ENCODE data around the gene TBRG4.

TBRG4 gene

GRCh38 chr7:45130910-45131309, 19.4 kb upstream of the TBRG4 start:
- Histone ChIP-seq H3K36me3 (ENCODE audit: control insufficient read depth, insufficient read depth, low read length) (no peaks in the 10 kb centered on the region), H3K9me3 (ENCODE audit: control insufficient read depth, low read length) (no peaks in the 10 kb centered on the region), H3K4me3 (ENCODE audit: insufficient read depth, low read depth, low read length, poor library complexity, severe bottlenecking) (no peak overlapping the region), H3K4me1 (ENCODE audit: control insufficient read depth, insufficient read depth, low read length, poor library complexity, severe bottlenecking) (no peaks in the 10 kb centered on the region), H3K27ac (ENCODE audit: insufficient read depth, low read length, poor library complexity, severe bottlenecking) (no peak overlapping the region), H3K27me3 (replicated peaks; ENCODE audit: control insufficient read depth, insufficient read depth, low read length, poor library complexity, severe bottlenecking) (no peaks in the 10 kb centered on the region)
- DNase-seq = no peak

GRCh38 chr7:45129906-45130305, 18.4 kb upstream of the TBRG4 start:
- Histone ChIP-seq H3K4me3 (ENCODE audit: insufficient read depth, low read depth, low read length, poor library complexity, severe bottlenecking) (no peak overlapping the region), H3K36me3 (ENCODE audit: control insufficient read depth, insufficient read depth, low read length) (no peaks in the 10 kb centered on the region), H3K27ac (ENCODE audit: insufficient read depth, low read length, poor library complexity, severe bottlenecking) (no peak overlapping the region), H3K9me3 (ENCODE audit: control insufficient read depth, low read length) (no peaks in the 10 kb centered on the region), H3K4me1 (ENCODE audit: control insufficient read depth, insufficient read depth, low read length, poor library complexity, severe bottlenecking) (no peaks in the 10 kb centered on the region), H3K27me3 (replicated peaks; ENCODE audit: control insufficient read depth, insufficient read depth, low read length, poor library complexity, severe bottlenecking) (no peaks in the 10 kb centered on the region)
- no peak for DNase-seq

GRCh38 chr7:45129181-45129800, 17.8 kb upstream of the TBRG4 start:
- Histone ChIP-seq H3K36me3 (ENCODE audit: control insufficient read depth, insufficient read depth, low read length) (no peaks in the 10 kb centered on the region), H3K27ac (ENCODE audit: insufficient read depth, low read length, poor library complexity, severe bottlenecking) (no peak overlapping the region), H3K27me3 (replicated peaks; ENCODE audit: control insufficient read depth, insufficient read depth, low read length, poor library complexity, severe bottlenecking) (no peaks in the 10 kb centered on the region), H3K4me1 (ENCODE audit: control insufficient read depth, insufficient read depth, low read length, poor library complexity, severe bottlenecking) (no peaks in the 10 kb centered on the region), H3K9me3 (ENCODE audit: control insufficient read depth, low read length) (no peaks in the 10 kb centered on the region), H3K4me3 (ENCODE audit: insufficient read depth, low read depth, low read length, poor library complexity, severe bottlenecking) (no peak overlapping the region)
- DNase-seq = no peak

- Histone ChIP-seq H3K4me1 (ENCODE audit: control insufficient read depth, insufficient read depth, low read length, poor library complexity, severe bottlenecking) (peaks cover 17% of the 10 kb centered on the region), H3K4me3 (ENCODE audit: insufficient read depth, low read depth, low read length, poor library complexity, severe bottlenecking) (no peak overlapping the region), H3K27me3 (replicated peaks; ENCODE audit: control insufficient read depth, insufficient read depth, low read length, poor library complexity, severe bottlenecking) (no peaks in the 10 kb centered on the region), H3K36me3 (ENCODE audit: control insufficient read depth, insufficient read depth, low read length) (no peaks in the 10 kb centered on the region), H3K27ac (ENCODE audit: insufficient read depth, low read length, poor library complexity, severe bottlenecking) (no peak overlapping the region), H3K9me3 (ENCODE audit: control insufficient read depth, low read length) (no peaks in the 10 kb centered on the region)
- DNase-seq = no peak
Measured at GRCh38 chr7:45126920-45127319, 15.4 kb upstream of the TBRG4 start.

GRCh38 chr7:45126201-45126600, 14.7 kb upstream of the TBRG4 start:
- no peaks in the 10 kb centered on the region for H3K27me3 ChIP-seq (replicated peaks; ENCODE audit: control insufficient read depth, insufficient read depth, low read length, poor library complexity, severe bottlenecking)
- no peaks in the 10 kb centered on the region for H3K36me3 ChIP-seq (ENCODE audit: control insufficient read depth, insufficient read depth, low read length)
- H3K4me3 ChIP-seq (ENCODE audit: insufficient read depth, low read depth, low read length, poor library complexity, severe bottlenecking) = no peak overlapping the region
- no peaks in the 10 kb centered on the region for H3K9me3 ChIP-seq (ENCODE audit: control insufficient read depth, low read length)
- no peak overlapping the region for H3K27ac ChIP-seq (ENCODE audit: insufficient read depth, low read length, poor library complexity, severe bottlenecking)
- peaks cover 20% of the 10 kb centered on the region for H3K4me1 ChIP-seq (ENCODE audit: control insufficient read depth, insufficient read depth, low read length, poor library complexity, severe bottlenecking)
- DNase-seq = no peak

- Histone ChIP-seq H3K9me3 (ENCODE audit: control insufficient read depth, low read length) (no peaks in the 10 kb centered on the region), H3K27me3 (replicated peaks; ENCODE audit: control insufficient read depth, insufficient read depth, low read length, poor library complexity, severe bottlenecking) (no peaks in the 10 kb centered on the region), H3K4me3 (ENCODE audit: insufficient read depth, low read depth, low read length, poor library complexity, severe bottlenecking) (no peak overlapping the region), H3K27ac (ENCODE audit: insufficient read depth, low read length, poor library complexity, severe bottlenecking) (no peak overlapping the region), H3K4me1 (ENCODE audit: control insufficient read depth, insufficient read depth, low read length, poor library complexity, severe bottlenecking) (peaks cover 20% of the 10 kb centered on the region), H3K36me3 (ENCODE audit: control insufficient read depth, insufficient read depth, low read length) (no peaks in the 10 kb centered on the region)
- no peak for DNase-seq
Measured at GRCh38 chr7:45125193-45125904, 13.9 kb upstream of the TBRG4 start.

- Histone ChIP-seq H3K27ac (ENCODE audit: insufficient read depth, low read length, poor library complexity, severe bottlenecking) (no peak overlapping the region), H3K36me3 (ENCODE audit: control insufficient read depth, insufficient read depth, low read length) (no peaks in the 10 kb centered on the region), H3K27me3 (replicated peaks; ENCODE audit: control insufficient read depth, insufficient read depth, low read length, poor library complexity, severe bottlenecking) (no peaks in the 10 kb centered on the region), H3K9me3 (ENCODE audit: control insufficient read depth, low read length) (no peaks in the 10 kb centered on the region), H3K4me1 (ENCODE audit: control insufficient read depth, insufficient read depth, low read length, poor library complexity, severe bottlenecking) (peaks cover 20% of the 10 kb centered on the region), H3K4me3 (ENCODE audit: insufficient read depth, low read depth, low read length, poor library complexity, severe bottlenecking) (no peak overlapping the region)
- DNase-seq = no peak
Measured at GRCh38 chr7:45123913-45124710, 12.6 kb upstream of the TBRG4 start.

GRCh38 chr7:45122975-45123860, 11.7 kb upstream of the TBRG4 start:
- peak overlapping the region; percentile 23 for H3K4me3 ChIP-seq (ENCODE audit: insufficient read depth, low read depth, low read length, poor library complexity, severe bottlenecking)
- H3K27ac ChIP-seq (ENCODE audit: insufficient read depth, low read length, poor library complexity, severe bottlenecking) = no peak overlapping the region
- H3K27me3 ChIP-seq (replicated peaks; ENCODE audit: control insufficient read depth, insufficient read depth, low read length, poor library complexity, severe bottlenecking) = no peaks in the 10 kb centered on the region
- H3K4me1 ChIP-seq (ENCODE audit: control insufficient read depth, insufficient read depth, low read length, poor library complexity, severe bottlenecking) = peaks cover 20% of the 10 kb centered on the region
- no peak for DNase-seq
- no peaks in the 10 kb centered on the region for H3K36me3 ChIP-seq (ENCODE audit: control insufficient read depth, insufficient read depth, low read length)
- H3K9me3 ChIP-seq (ENCODE audit: control insufficient read depth, low read length) = no peaks in the 10 kb centered on the region

GRCh38 chr7:45119550-45119949, 8.1 kb upstream of the TBRG4 start:
- Histone ChIP-seq H3K9me3 (ENCODE audit: control insufficient read depth, low read length) (no peaks in the 10 kb centered on the region), H3K36me3 (ENCODE audit: control insufficient read depth, insufficient read depth, low read length) (no peaks in the 10 kb centered on the region), H3K27me3 (replicated peaks; ENCODE audit: control insufficient read depth, insufficient read depth, low read length, poor library complexity, severe bottlenecking) (no peaks in the 10 kb centered on the region), H3K27ac (ENCODE audit: insufficient read depth, low read length, poor library complexity, severe bottlenecking) (no peak overlapping the region), H3K4me1 (ENCODE audit: control insufficient read depth, insufficient read depth, low read length, poor library complexity, severe bottlenecking) (peaks cover 20% of the 10 kb centered on the region), H3K4me3 (ENCODE audit: insufficient read depth, low read depth, low read length, poor library complexity, severe bottlenecking) (no peak overlapping the region)
- no peak for DNase-seq

Data from effector memory CD4-positive, alpha-beta T cell (primary cell).